Loucy (cell line): ENCODE measurements around the gene MC2R.

Experiments used
- H2AFZ ChIP-seq: fragments of 200-600 bp; sonication (generic); 2 replicates; pipeline ENCODE4 v1.6.0; 2016; ENCODE audit warnings: antibody characterized with exemption, mild to moderate bottlenecking, low read length, moderate library complexity
- H3F3A ChIP-seq: fragments of 200-600 bp; 2 replicates; pipeline ENCODE4 v1.6.0; 2016; ENCODE audit warnings: antibody characterized with exemption, low read depth, mild to moderate bottlenecking
- H3K27me3 ChIP-seq: fragments of 200-600 bp; sonication (generic); 2 replicates; pipeline ENCODE4 v1.6.1; 2014; ENCODE audit warnings: low read length, mild to moderate bottlenecking; ENCODE audit not compliant: insufficient read depth, poor library complexity, severe bottlenecking
- H3K36me3 ChIP-seq: fragments of 200-600 bp; sonication (generic); 2 replicates; pipeline ENCODE4 v1.6.1; 2016; ENCODE audit warnings: low read length; ENCODE audit not compliant: insufficient read depth
- H3K4me1 ChIP-seq: fragments of 200-600 bp; sonication (generic); 2 replicates; pipeline ENCODE4 v1.5.1; 2014; ENCODE audit warnings: low read length, mild to moderate bottlenecking; ENCODE audit not compliant: insufficient read depth, poor library complexity, severe bottlenecking
- H3K4me2 ChIP-seq: fragments of 200-600 bp; sonication (generic); 2 replicates; pipeline ENCODE4 v1.6.0; 2014; ENCODE audit warnings: antibody characterized with exemption, low read length, low read depth, mild to moderate bottlenecking; ENCODE audit not compliant: poor library complexity, severe bottlenecking
- H3K4me3 ChIP-seq: fragments of 200-600 bp; sonication (generic); 2 replicates; pipeline ENCODE4 v1.5.1; 2014; ENCODE audit warnings: low read length, mild to moderate bottlenecking, mixed read lengths; ENCODE audit not compliant: poor library complexity, severe bottlenecking
- H3K79me2 ChIP-seq: fragments of 200-600 bp; sonication (generic); 2 replicates; pipeline ENCODE4 v1.6.1; 2014; ENCODE audit warnings: low read length; ENCODE audit not compliant: insufficient read depth
- H3K9ac ChIP-seq: fragments of 200-600 bp; sonication (generic); 2 replicates; pipeline ENCODE4 v1.6.0; 2014; ENCODE audit warnings: mild to moderate bottlenecking, low read depth, low read length, moderate library complexity; ENCODE audit not compliant: poor library complexity, severe bottlenecking
- H3K9me2 ChIP-seq: fragments of 200-600 bp; sonication (generic); replicated peaks from 2 replicates; pipeline ENCODE4 v1.6.1; 2016; ENCODE audit warnings: low read depth, low read length, mixed read lengths
- H3K9me3 ChIP-seq: fragments of 200-600 bp; sonication (generic); 2 replicates; pipeline ENCODE4 v1.6.1; 2014; ENCODE audit warnings: mild to moderate bottlenecking, antibody characterized with exemption, low read length, low read depth; ENCODE audit not compliant: insufficient read depth
- H4K20me1 ChIP-seq: fragments of 200-600 bp; sonication (generic); 2 replicates; pipeline ENCODE4 v1.6.0; 2014; ENCODE audit warnings: antibody characterized with exemption, low read length, mild to moderate bottlenecking; ENCODE audit not compliant: insufficient read depth, poor library complexity, severe bottlenecking
- EZH2phosphoT487 ChIP-seq: fragments of 200-600 bp; IDR thresholded peaks from 2 replicates; pipeline ENCODE4 v1.6.1; 2018; ENCODE audit warnings: antibody characterized with exemption, mild to moderate bottlenecking, moderate library complexity, borderline replicate concordance
- TF ChIP-seq, protein P1 (sequence below): fragments of 200-600 bp; sonication (generic); conservative IDR thresholded peaks from 2 replicates; pipeline ENCODE4 v1.5.1; 2014; ENCODE audit warnings: mild to moderate bottlenecking, antibody characterized with exemption, low read length

MC2R gene

GRCh38 chr18:13940326-13940725 is 25.0 kb upstream of the MC2R start:
- Histone ChIP-seq H2AFZ (no peak overlapping the region), H3K36me3 (no peaks in the 10 kb centered on the region), H3K79me2 (no peaks in the 10 kb centered on the region), H3K27me3 (no peaks in the 10 kb centered on the region), H3K9me3 (no peaks in the 10 kb centered on the region), H3K9ac (no peak overlapping the region), H3K4me3 (no peak overlapping the region), H3F3A (no peaks in the 10 kb centered on the region), H3K4me2 (no peak overlapping the region), H3K9me2 (no peaks in the 10 kb centered on the region), H3K4me1 (no peaks in the 10 kb centered on the region), H4K20me1 (no peaks in the 10 kb centered on the region)
- no peak for TF ChIP-seq EZH2phosphoT487
- TF ChIP-seq, protein P1, sequence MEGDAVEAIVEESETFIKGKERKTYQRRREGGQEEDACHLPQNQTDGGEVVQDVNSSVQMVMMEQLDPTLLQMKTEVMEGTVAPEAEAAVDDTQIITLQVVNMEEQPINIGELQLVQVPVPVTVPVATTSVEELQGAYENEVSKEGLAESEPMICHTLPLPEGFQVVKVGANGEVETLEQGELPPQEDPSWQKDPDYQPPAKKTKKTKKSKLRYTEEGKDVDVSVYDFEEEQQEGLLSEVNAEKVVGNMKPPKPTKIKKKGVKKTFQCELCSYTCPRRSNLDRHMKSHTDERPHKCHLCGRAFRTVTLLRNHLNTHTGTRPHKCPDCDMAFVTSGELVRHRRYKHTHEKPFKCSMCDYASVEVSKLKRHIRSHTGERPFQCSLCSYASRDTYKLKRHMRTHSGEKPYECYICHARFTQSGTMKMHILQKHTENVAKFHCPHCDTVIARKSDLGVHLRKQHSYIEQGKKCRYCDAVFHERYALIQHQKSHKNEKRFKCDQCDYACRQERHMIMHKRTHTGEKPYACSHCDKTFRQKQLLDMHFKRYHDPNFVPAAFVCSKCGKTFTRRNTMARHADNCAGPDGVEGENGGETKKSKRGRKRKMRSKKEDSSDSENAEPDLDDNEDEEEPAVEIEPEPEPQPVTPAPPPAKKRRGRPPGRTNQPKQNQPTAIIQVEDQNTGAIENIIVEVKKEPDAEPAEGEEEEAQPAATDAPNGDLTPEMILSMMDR: no peak

- H3K9me3 ChIP-seq: peaks cover 5% of the 10 kb centered on the region; the same call in 1 of the 2 replicates
- no peaks in the 10 kb centered on the region for H3F3A ChIP-seq
- no peaks in the 10 kb centered on the region for H3K27me3 ChIP-seq
- no peak overlapping the region for H3K9ac ChIP-seq
- no peaks in the 10 kb centered on the region for H3K79me2 ChIP-seq
- no peaks in the 10 kb centered on the region for H3K9me2 ChIP-seq
- H3K4me2 ChIP-seq: no peak overlapping the region
- no peak overlapping the region for H3K4me3 ChIP-seq
- H3K4me1 ChIP-seq: no peaks in the 10 kb centered on the region
- TF ChIP-seq, protein P1: no peak
- TF ChIP-seq EZH2phosphoT487: no peak
- no peaks in the 10 kb centered on the region for H4K20me1 ChIP-seq
- no peak overlapping the region for H2AFZ ChIP-seq
- no peaks in the 10 kb centered on the region for H3K36me3 ChIP-seq
Measured at GRCh38 chr18:13934676-13935075, 19.3 kb upstream of the MC2R start.

DNA sequence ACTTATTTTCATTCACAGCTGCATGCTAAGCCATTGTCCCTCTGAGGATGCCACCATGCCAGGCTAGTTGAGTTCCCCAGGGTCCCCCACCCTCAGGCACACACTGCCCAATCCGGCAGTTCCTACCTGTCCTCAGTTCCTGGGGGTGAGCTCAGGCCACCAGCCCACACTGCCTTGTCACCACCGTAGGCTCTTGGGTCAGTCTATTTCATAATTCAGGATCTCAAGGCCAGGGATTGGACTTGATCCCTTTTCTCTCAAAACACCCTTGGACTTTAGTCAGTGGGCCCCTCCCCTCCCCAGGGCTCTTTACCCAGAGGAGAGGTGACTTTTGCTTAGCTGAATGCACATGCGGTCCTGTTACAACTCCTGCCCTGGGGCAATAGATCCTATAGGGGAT is 18.7 kb upstream of the MC2R start:
- Histone ChIP-seq H3K4me1 (no peaks in the 10 kb centered on the region), H3K9ac (no peak overlapping the region), H3F3A (no peaks in the 10 kb centered on the region), H4K20me1 (no peaks in the 10 kb centered on the region), H3K9me3 (peaks cover 10% of the 10 kb centered on the region; the same call in 1 of the 2 replicates), H3K36me3 (no peaks in the 10 kb centered on the region), H3K27me3 (no peaks in the 10 kb centered on the region), H3K9me2 (no peaks in the 10 kb centered on the region), H3K4me3 (no peak overlapping the region), H2AFZ (no peak overlapping the region), H3K79me2 (no peaks in the 10 kb centered on the region), H3K4me2 (no peak overlapping the region)
- TF ChIP-seq, protein P1: no peak
- TF ChIP-seq EZH2phosphoT487: no peak
